ENCODE data around the gene SLC1A7.
A peak's percentile ranks its signal among the peaks of the same experiment; 100 is the strongest.

Gene SLC1A7

DNA sequence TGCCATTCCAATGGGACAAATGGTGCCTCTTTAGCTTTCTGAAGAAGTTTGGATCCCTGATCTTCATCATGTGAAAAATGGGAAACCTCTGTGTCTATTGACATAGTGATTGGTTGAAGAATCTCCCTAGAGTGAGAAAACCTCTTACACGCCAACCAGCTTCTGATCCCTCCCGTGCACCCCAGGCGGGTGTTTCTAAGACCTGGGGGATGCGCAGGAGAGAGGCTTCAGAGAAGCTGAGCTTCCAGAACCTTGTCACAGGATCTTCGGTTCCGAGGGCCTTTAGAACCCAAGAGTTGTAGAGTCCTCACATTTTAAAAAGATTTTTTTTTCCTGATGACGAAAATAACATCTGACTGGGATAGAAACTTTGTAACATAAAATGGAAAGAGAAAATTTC, 69.2 kb downstream of the SLC1A7 start:
- no peak for DNase-seq (ENCODE audit: low spot score)
- TF ChIP-seq CTCF (IDR thresholded peaks at IDR 0.05), result no peak
- Histone ChIP-seq H3K4me3 (no peak overlapping the region), H3K27ac (no peak overlapping the region)

DNA sequence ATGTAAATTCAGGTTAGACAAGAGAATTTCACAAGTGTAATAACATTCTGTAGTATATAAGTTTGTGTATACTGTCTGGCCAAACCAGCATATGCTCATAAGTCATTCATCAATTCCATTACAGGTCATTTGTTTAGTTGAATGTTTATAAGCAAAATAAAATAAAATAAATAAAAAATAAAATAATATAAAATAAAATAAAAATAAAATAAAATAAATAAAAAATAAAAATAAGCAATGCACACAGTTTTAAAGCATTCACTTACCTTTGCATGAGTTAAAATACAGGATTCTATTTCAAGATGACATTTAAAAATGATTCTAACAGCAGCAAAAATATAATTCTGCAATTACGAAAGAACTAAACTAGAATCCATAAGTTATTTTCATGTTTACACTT, 70.5 kb downstream of the SLC1A7 start:
- no peak for TF ChIP-seq CTCF (IDR thresholded peaks at IDR 0.05)

GRCh38 chr1:53071167-53071865, 71.1 kb downstream of the SLC1A7 start:
- peak; percentile 71 for DNase-seq (ENCODE audit: low spot score)
- Histone ChIP-seq H3K4me3 (no peak overlapping the region), H3K27ac (peak overlapping the region in 1 of 2 donors; percentile 1)
- no peak for TF ChIP-seq CTCF (IDR thresholded peaks at IDR 0.05)

More for the DNA sequence above, 70.5 kb downstream of the SLC1A7 start:
- Histone ChIP-seq H3K4me3 (no peak overlapping the region), H3K27ac (no peak overlapping the region)
- DNase-seq (ENCODE audit: low spot score), result no peak

DNA sequence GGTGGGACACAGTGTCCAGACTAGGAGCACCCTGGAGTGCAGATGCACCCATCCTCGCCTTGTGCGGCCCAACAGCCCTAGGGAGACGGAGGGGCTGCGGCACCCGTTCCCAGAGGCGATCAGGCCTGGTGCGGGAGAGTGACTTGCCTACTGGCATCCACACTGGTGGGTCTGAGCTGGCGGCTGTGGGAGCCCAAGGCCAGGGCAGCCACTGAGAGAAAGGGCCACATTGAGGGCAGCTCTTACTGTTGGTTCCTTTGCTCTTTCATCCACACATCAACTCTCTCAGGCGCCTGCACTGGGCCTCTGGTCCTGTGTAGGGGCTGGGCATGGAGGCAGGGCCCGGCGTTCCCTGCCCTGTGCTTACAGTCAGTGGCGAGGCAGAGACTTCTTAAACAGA, 71.8 kb downstream of the SLC1A7 start:
- DNase-seq (ENCODE audit: low spot score), result no peak
- no peak for TF ChIP-seq CTCF (IDR thresholded peaks at IDR 0.05)
- Histone ChIP-seq H3K27ac (no peak overlapping the region), H3K4me3 (no peak overlapping the region)

DNA sequence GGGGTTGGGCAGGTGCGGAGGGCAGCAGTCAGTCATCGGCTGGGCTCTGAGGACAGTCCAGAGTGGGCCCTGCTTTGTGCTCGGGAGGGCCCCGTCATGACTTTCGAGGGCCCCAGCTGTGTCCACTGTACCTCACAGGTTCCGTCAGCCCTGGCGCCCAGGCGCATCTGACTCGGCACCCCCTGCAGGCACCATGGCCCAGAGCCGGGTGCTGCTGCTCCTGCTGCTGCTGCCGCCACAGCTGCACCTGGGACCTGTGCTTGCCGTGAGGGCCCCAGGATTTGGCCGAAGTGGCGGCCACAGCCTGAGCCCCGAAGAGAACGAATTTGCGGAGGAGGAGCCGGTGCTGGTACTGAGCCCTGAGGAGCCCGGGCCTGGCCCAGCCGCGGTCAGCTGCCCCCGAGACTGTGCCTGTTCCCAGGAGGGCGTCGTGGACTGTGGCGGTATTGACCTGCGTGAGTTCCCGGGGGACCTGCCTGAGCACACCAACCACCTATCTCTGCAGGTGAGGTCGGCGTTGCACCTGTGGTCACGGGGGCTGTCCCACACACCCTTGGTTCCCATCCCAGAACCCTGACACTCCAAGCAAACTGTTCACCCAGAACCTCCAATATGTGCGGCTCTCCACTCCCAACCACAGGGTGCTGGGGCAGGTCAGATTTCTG, 72.6 kb downstream of the SLC1A7 start:
- DNase-seq (ENCODE audit: low spot score), result peak; percentile 66
- TF ChIP-seq CTCF (IDR thresholded peaks at IDR 0.05), result no peak
- no peak overlapping the region for H3K27ac ChIP-seq
- no peak overlapping the region for H3K4me3 ChIP-seq

- no peak for DNase-seq (ENCODE audit: low spot score)
- TF ChIP-seq CTCF (IDR thresholded peaks at IDR 0.05), result no peak
- Histone ChIP-seq H3K27ac (no peak overlapping the region), H3K4me3 (no peak overlapping the region)
Measured at GRCh38 chr1:53069265-53069662, 73.2 kb downstream of the SLC1A7 start.
